GM23338 (cell line): ENCODE measurements around the gene RADIL. TPM values are rescaled to one million over a fixed set of nuclear protein-coding genes. Genes with fewer than 3 reads are reported as not detected.

Experiments
- ATAC-seq: fragments of 200-7000 bp; cut with Tn5 transposase; 3 replicates; pipeline ENCODE4 v1.9.1; 2020
- DNase-seq: peaks from one replicate; pipeline ENCODE4 v3.0.0-alpha.2; 2015; ENCODE audit warnings: low spot score
- H2AFZ ChIP-seq: fragments of 200-600 bp; sonication (generic); 2 replicates; pipeline ENCODE4 v1.8.0; 2016; ENCODE audit warnings: antibody characterized with exemption, mild to moderate bottlenecking, moderate library complexity
- H3F3A ChIP-seq: fragments of 200-600 bp; sonication (generic); replicated peaks from 2 replicates; pipeline ENCODE4 v1.8.0; 2017; ENCODE audit warnings: antibody characterized with exemption, mixed run types, low read depth
- H3K27ac ChIP-seq: fragments of 200-600 bp; sonication (generic); 2 replicates; pipeline ENCODE4 v1.6.1; 2016; ENCODE audit warnings: low read depth
- H3K27me3 ChIP-seq: fragments of 200-600 bp; sonication (generic); 2 replicates; pipeline ENCODE4 v1.8.0; 2016; ENCODE audit warnings: mild to moderate bottlenecking, mixed run types, moderate library complexity; ENCODE audit not compliant: insufficient read depth
- H3K36me3 ChIP-seq: fragments of 200-600 bp; sonication (generic); 2 replicates; pipeline ENCODE4 v1.8.0; 2016; ENCODE audit warnings: mild to moderate bottlenecking; ENCODE audit not compliant: insufficient read depth
- H3K4me1 ChIP-seq: fragments of 200-600 bp; sonication (generic); 2 replicates; pipeline ENCODE4 v1.8.0; 2016; ENCODE audit warnings: mild to moderate bottlenecking, moderate library complexity; ENCODE audit not compliant: insufficient read depth
- H3K4me2 ChIP-seq: fragments of 200-600 bp; sonication (generic); 2 replicates; pipeline ENCODE4 v1.7.1; 2017; ENCODE audit warnings: mixed run types
- H3K4me3 ChIP-seq: fragments of 200-600 bp; sonication (generic); 2 replicates; pipeline ENCODE4 v1.6.1; 2016; ENCODE audit warnings: mixed run types
- H3K79me2 ChIP-seq: fragments of 200-600 bp; sonication (generic); replicated peaks from 2 replicates; pipeline ENCODE4 v1.8.0; 2017; ENCODE audit warnings: mild to moderate bottlenecking; ENCODE audit not compliant: insufficient read depth
- H3K9me2 ChIP-seq: fragments of 200-600 bp; sonication (generic); 2 replicates; pipeline ENCODE4 v1.8.0; 2017; ENCODE audit not compliant: insufficient read depth
- H4K20me1 ChIP-seq: fragments of 200-600 bp; sonication (generic); replicated peaks from 2 replicates; pipeline ENCODE4 v1.8.0; 2017; ENCODE audit warnings: mild to moderate bottlenecking; ENCODE audit not compliant: insufficient read depth
- H3K27ac Mint-ChIP-seq: 2 replicates; pipeline ENCODE4 v1.8.0; 2020; ENCODE audit warnings: inconsistent platforms, mild to moderate bottlenecking, moderate library complexity, mixed read lengths
- H3K27me3 Mint-ChIP-seq: 3 replicates; pipeline ENCODE4 v1.8.0; 2022; ENCODE audit warnings: low read depth, mild to moderate bottlenecking, moderate library complexity, mixed read lengths, inconsistent platforms; ENCODE audit not compliant: insufficient read depth, poor library complexity
- H3K36me3 Mint-ChIP-seq: 3 replicates; pipeline ENCODE4 v1.8.0; 2021; ENCODE audit warnings: low read depth, mild to moderate bottlenecking, inconsistent platforms, moderate library complexity, mixed read lengths
- H3K4me1 Mint-ChIP-seq: 3 replicates; pipeline ENCODE4 v1.8.0; 2020; ENCODE audit warnings: mild to moderate bottlenecking, inconsistent platforms, mixed read lengths
- H3K4me3 Mint-ChIP-seq: 3 replicates; pipeline ENCODE4 v1.8.0; 2021; ENCODE audit warnings: moderate library complexity, mild to moderate bottlenecking, inconsistent platforms, mixed read lengths
- H3K9me3 Mint-ChIP-seq: 3 replicates; pipeline ENCODE4 v1.8.0; 2020; ENCODE audit warnings: moderate library complexity, mild to moderate bottlenecking, inconsistent platforms, mixed read lengths
- CREB1 ChIP-seq: fragments of 250-450 bp; sonication (Bioruptor Pico); IDR thresholded peaks from 2 replicates; pipeline ENCODE4 v1.5.0; 2020; ENCODE audit warnings: low read depth, mild to moderate bottlenecking, moderate library complexity
- EZH2 ChIP-seq: fragments of 200-600 bp; sonication (generic); IDR thresholded peaks from one replicate; pipeline ENCODE4 v1.8.0; 2017; ENCODE audit warnings: antibody characterized with exemption, mild to moderate bottlenecking, low read depth; ENCODE audit not compliant: unreplicated experiment
- JUNB ChIP-seq: IDR thresholded peaks from one replicate; pipeline ENCODE4 v1.6.1; 2016; ENCODE audit warnings: antibody characterized with exemption; ENCODE audit not compliant: unreplicated experiment
- NANOG ChIP-seq: IDR thresholded peaks from 2 replicates; pipeline ENCODE4 v1.6.1; 2016; ENCODE audit warnings: antibody characterized with exemption, borderline replicate concordance
- POLR2AphosphoS5 ChIP-seq: IDR thresholded peaks from 2 replicates; pipeline ENCODE4 v1.6.1; 2016; ENCODE audit warnings: antibody characterized with exemption, low read depth
- REST ChIP-seq: IDR thresholded peaks from one replicate; pipeline ENCODE4 v1.6.1; 2018; ENCODE audit warnings: antibody characterized with exemption; ENCODE audit not compliant: unreplicated experiment
- STAT1 ChIP-seq: IDR thresholded peaks from one replicate; pipeline ENCODE4 v1.6.1; 2016; ENCODE audit warnings: antibody characterized with exemption; ENCODE audit not compliant: unreplicated experiment
- ZNF114 ChIP-seq: fragments of 250-450 bp; sonication (Bioruptor Pico); IDR thresholded peaks from 2 replicates; pipeline ENCODE4 v1.5.0; 2020; ENCODE audit warnings: mild to moderate bottlenecking, moderate library complexity
- ZNF331 ChIP-seq: fragments of 250-450 bp; sonication (Bioruptor Pico); IDR thresholded peaks from 2 replicates; pipeline ENCODE4 v1.5.0; 2020; ENCODE audit warnings: low read depth, mild to moderate bottlenecking, moderate library complexity
- ZNF462 ChIP-seq: fragments of 250-450 bp; sonication (Bioruptor Pico); IDR thresholded peaks from 2 replicates; pipeline ENCODE4 v1.5.0; 2020; ENCODE audit warnings: mild to moderate bottlenecking, moderate library complexity
- polyA plus RNA-seq: library from polyadenylated mRNA; unstranded; fragments of >200 nt; fragmentation: Nextera tagmentation; extraction: Ambion mirVana; gene quantifications from 2 replicates; pipeline ENCODE4 v1.2.1, GENCODE V29; 2016
- total RNA-seq: library from RNA; depleted of rRNA; stranded (reverse); fragments of >200 nt; shearing (Covaris generic); gene quantifications from 2 replicates; pipeline ENCODE4 v1.2.3, GENCODE V29; 2014
- TF ChIP-seq, protein P1 (sequence below), 2 experiments: fragments of 200-600 bp in 1 of 2; sonication (generic) in 1 of 2; conservative IDR thresholded peaks; 2 replicates each; pipeline versions ENCODE4 v1.5.1 to v1.6.1; 2016 to 2017; ENCODE audit warnings: antibody characterized with exemption in 2 of 2, low read depth in 2 of 2, mild to moderate bottlenecking in 2 of 2, moderate library complexity in 1 of 2
- TF ChIP-seq, protein P2 (sequence below): IDR thresholded peaks from 2 replicates; pipeline ENCODE4 v1.6.1; 2016; ENCODE audit warnings: antibody characterized with exemption

Gene RADIL
- total and polyA plus RNA-seq, 2 experiments from 2014 or later, result 4.3 to 9.8 TPM

- TF ChIP-seq NANOG (no peak), ZNF331 (CRISPR knock-in tag) (no peak), CREB1 (no peak)
These were observed 8.1 kb downstream of the RADIL start (continued) for GRCh38 chr7:4875391-4875790.

DNA sequence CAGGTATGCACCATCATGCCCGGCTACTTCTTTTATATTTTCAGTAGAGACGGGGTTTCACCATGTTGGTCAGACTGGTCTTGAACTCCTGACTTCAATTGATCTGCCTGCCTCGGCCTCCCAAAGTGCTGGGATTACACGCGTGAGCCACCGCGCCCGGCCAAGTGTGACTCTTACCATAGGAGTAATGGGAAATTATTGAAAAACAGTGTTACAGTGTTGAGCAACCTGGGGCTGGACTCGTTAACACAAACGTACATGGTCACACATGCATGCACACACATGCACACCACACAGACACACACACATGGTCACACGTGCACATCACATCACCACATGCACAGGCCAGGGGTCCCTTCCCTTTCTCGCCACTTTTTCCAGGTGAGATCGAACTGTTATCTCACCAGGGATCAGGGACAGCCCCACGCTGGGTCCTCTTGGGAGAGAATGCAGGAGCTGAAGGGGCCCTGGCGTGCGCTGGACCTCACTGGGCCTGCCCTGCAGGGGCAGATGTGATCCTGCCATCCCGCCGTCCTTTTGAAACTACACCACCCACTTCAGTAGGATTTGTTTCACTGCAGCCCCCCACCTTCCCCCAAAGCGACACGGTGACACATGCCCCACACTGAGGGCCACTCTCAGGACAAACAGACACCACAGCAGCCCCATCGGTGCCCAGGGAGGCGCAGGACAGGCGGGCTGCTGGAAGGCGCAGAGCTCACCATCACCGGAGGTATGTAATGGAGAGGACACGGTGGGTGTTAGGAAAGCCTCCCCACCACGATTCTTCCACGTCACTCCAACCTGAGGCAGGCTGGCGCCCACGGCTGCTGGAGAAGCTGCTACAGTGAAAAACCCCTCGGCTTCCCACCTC, 10.2 kb downstream of the RADIL start:
- H3K79me2 ChIP-seq, result no peaks in the 10 kb centered on the region
- no peak for DNase-seq
- H3K4me1 Mint-ChIP-seq, result peaks cover 10% of the 10 kb centered on the region
- no peak overlapping the region for H3K4me3 Mint-ChIP-seq
- H3K27me3 Mint-ChIP-seq, result no peaks in the 10 kb centered on the region
- no peaks in the 10 kb centered on the region for H3K9me2 ChIP-seq
- no peak overlapping the region for H3K27ac Mint-ChIP-seq
- no peaks in the 10 kb centered on the region for H3K36me3 Mint-ChIP-seq
- H3K36me3 ChIP-seq, result no peaks in the 10 kb centered on the region
- no peaks in the 10 kb centered on the region for H3K27me3 ChIP-seq
- no peak overlapping the region for H2AFZ ChIP-seq
- no peaks in the 10 kb centered on the region for H4K20me1 ChIP-seq
- no peaks in the 10 kb centered on the region for H3K4me1 ChIP-seq
- H3K4me3 ChIP-seq, result no peak overlapping the region
- peaks cover 6% of the 10 kb centered on the region; the same call in 2 of the 3 replicates for H3K9me3 Mint-ChIP-seq
- no peak overlapping the region for H3K27ac ChIP-seq
- no peaks in the 10 kb centered on the region for H3F3A ChIP-seq
- ATAC-seq, result no peak
- H3K4me2 ChIP-seq, result no peak overlapping the region
- TF ChIP-seq, protein P1, sequence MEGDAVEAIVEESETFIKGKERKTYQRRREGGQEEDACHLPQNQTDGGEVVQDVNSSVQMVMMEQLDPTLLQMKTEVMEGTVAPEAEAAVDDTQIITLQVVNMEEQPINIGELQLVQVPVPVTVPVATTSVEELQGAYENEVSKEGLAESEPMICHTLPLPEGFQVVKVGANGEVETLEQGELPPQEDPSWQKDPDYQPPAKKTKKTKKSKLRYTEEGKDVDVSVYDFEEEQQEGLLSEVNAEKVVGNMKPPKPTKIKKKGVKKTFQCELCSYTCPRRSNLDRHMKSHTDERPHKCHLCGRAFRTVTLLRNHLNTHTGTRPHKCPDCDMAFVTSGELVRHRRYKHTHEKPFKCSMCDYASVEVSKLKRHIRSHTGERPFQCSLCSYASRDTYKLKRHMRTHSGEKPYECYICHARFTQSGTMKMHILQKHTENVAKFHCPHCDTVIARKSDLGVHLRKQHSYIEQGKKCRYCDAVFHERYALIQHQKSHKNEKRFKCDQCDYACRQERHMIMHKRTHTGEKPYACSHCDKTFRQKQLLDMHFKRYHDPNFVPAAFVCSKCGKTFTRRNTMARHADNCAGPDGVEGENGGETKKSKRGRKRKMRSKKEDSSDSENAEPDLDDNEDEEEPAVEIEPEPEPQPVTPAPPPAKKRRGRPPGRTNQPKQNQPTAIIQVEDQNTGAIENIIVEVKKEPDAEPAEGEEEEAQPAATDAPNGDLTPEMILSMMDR (conservative IDR thresholded peaks at IDR 0.05; ENCODE audit: low read depth in 2 of 2), result no peak
- TF ChIP-seq REST, result no peak
- no peak for TF ChIP-seq ZNF114 (CRISPR knock-in tag)
- no peak for TF ChIP-seq POLR2AphosphoS5
- TF ChIP-seq, protein P2, sequence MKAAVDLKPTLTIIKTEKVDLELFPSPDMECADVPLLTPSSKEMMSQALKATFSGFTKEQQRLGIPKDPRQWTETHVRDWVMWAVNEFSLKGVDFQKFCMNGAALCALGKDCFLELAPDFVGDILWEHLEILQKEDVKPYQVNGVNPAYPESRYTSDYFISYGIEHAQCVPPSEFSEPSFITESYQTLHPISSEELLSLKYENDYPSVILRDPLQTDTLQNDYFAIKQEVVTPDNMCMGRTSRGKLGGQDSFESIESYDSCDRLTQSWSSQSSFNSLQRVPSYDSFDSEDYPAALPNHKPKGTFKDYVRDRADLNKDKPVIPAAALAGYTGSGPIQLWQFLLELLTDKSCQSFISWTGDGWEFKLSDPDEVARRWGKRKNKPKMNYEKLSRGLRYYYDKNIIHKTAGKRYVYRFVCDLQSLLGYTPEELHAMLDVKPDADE, result no peak
- TF ChIP-seq CREB1, result no peak
- TF ChIP-seq EZH2, result no peak
- no peak for TF ChIP-seq ZNF462 (CRISPR knock-in tag)
- no peak for TF ChIP-seq STAT1
- no peak for TF ChIP-seq JUNB
- TF ChIP-seq NANOG, result no peak
